Sigmoid colon (tissue), 7 donors: ENCODE data around the gene WDR87. TPM values are rescaled to one million over a fixed set of nuclear protein-coding genes. Genes with fewer than 3 reads are reported as not detected.

Experiments
- DNase-seq: peaks from one replicate; pipeline ENCODE4 v3.0.0-alpha.2; 2019
- H3K27ac ChIP-seq, 4 donors: fragments of 200-600 bp; sonication (generic); one replicate each; pipeline ENCODE4 v1.5.1; 2016 to 2019; ENCODE audit warnings: mild to moderate bottlenecking in 1 of 4
- H3K27me3 ChIP-seq, 3 donors: fragments of 200-600 bp; sonication (generic); one replicate each; pipeline ENCODE4 v1.5.1; 2019; ENCODE audit warnings: mild to moderate bottlenecking in 1 of 3
- H3K36me3 ChIP-seq, 4 donors: fragments of 200-600 bp; sonication (generic); one replicate each; pipeline ENCODE4 v1.5.1; 2016 to 2019
- H3K4me1 ChIP-seq, 4 donors: fragments of 200-600 bp; sonication (generic); one replicate each; pipeline ENCODE4 v1.5.1; 2017 to 2019
- H3K4me3 ChIP-seq, 4 donors: fragments of 200-600 bp; sonication (generic); one replicate each; pipeline ENCODE4 v1.5.1; 2017 to 2019; ENCODE audit warnings: mild to moderate bottlenecking in 2 of 4, moderate library complexity in 1 of 4
- H3K9me3 ChIP-seq, 4 donors: fragments of 200-600 bp in 3 of 4; sonication (generic) in 3 of 4; one replicate each; pipeline versions ENCODE4 v1.5.1 to v1.6.1; 2013 to 2019
- EP300 ChIP-seq, 4 donors: sonication (generic); formaldehyde crosslinking; IDR thresholded peaks; one replicate each; pipeline ENCODE4 v1.6.1; 2017; ENCODE audit warnings: antibody characterized with exemption in 4 of 4
- POLR2A ChIP-seq, 2 donors: fragments of 450-650 bp; IDR thresholded peaks; one replicate each; pipeline ENCODE4 v1.6.1; 2016; ENCODE audit warnings: antibody characterized with exemption in 2 of 2, mild to moderate bottlenecking in 2 of 2, moderate library complexity in 2 of 2
- POLR2AphosphoS5 ChIP-seq, 4 donors: sonication (generic); formaldehyde crosslinking; IDR thresholded peaks; one replicate each; pipeline ENCODE4 v1.6.1; 2017; ENCODE audit warnings: antibody characterized with exemption in 4 of 4
- WGBS, 2 donors: extraction: QIAGEN DNeasy Blood & Tissue Kit; methylation state at CpG; one replicate each; pipeline ENCODE4 v1.1.7; 2013; 5-methylcytosine and 5-hydroxymethylcytosine counted together
- intact Hi-C: fragments of 100-400 bp; cut with DNase I; formaldehyde crosslinking; loops from one replicate; pipeline ENCODE4 v1.15.1; 2023
- polyA plus RNA-seq, 3 donors: library from polyadenylated mRNA; stranded (reverse); fragments of 200-250 nt; gene quantifications; one replicate each; pipeline ENCODE4 v1.2.3, GENCODE V29; 2013
- total RNA-seq, 4 donors: library from RNA; depleted of rRNA; stranded (reverse); fragments of >200 nt; gene quantifications; one replicate each; pipeline ENCODE4 v1.1.0, GENCODE V29; 2016
- TF ChIP-seq, protein P1 (sequence below), 4 experiments: fragments of 450-650 bp in 3 of 4; fragments of 200-600 bp in 1 of 4; IDR thresholded peaks; one replicate each; pipeline ENCODE4 v1.5.1; 2016 to 2019; ENCODE audit warnings: antibody characterized with exemption in 4 of 4, mild to moderate bottlenecking in 3 of 4, moderate library complexity in 2 of 4
- donor health status: healthy with polysubstance abuse.
- donor health status: Bipolar disorder and iron deficiency.
- donor health status: healthy.

WDR87 gene
- total and polyA plus RNA-seq, 7 donors, result not detected

DNA sequence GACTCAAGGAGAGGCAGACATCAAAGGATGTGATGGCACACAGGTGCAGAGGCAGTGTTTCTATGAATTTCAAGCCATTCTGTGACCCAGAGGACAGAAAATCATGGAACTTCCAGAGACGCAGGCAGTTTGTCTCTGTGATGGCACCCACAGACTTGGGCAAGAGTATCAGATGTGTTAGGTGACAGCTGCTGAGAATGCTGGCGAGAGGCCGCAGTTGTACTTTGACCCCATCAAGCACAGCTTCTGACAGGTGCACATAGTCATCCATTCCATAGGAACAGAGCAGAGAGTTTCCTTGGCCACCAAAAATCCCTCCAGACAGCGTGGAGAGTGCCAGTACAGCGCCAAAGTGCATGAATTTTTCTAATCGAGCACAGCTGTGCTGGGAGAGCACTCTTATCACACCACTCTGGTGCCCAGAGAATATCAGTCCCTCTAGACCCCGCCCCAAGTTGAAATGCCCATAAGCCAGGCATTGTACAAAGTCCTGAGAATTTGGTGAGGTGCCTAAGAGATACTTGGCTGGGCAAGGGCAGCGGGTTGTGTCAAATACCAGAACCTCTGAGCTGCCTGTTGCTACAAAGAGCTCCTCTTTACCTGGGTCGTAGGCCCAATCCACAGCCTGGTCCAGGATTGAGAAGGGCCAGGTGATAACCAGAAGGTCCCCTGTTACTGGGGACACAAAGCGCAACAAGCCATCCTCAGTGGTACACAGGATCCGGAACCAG is 12.4 kb downstream of the WDR87 start:
- H3K27ac ChIP-seq, result no peak overlapping the region
- TF ChIP-seq POLR2A (IDR thresholded peaks at IDR 0.05) (no peak), EP300 (IDR thresholded peaks at IDR 0.05) (no peak)
- TF ChIP-seq, protein P1, sequence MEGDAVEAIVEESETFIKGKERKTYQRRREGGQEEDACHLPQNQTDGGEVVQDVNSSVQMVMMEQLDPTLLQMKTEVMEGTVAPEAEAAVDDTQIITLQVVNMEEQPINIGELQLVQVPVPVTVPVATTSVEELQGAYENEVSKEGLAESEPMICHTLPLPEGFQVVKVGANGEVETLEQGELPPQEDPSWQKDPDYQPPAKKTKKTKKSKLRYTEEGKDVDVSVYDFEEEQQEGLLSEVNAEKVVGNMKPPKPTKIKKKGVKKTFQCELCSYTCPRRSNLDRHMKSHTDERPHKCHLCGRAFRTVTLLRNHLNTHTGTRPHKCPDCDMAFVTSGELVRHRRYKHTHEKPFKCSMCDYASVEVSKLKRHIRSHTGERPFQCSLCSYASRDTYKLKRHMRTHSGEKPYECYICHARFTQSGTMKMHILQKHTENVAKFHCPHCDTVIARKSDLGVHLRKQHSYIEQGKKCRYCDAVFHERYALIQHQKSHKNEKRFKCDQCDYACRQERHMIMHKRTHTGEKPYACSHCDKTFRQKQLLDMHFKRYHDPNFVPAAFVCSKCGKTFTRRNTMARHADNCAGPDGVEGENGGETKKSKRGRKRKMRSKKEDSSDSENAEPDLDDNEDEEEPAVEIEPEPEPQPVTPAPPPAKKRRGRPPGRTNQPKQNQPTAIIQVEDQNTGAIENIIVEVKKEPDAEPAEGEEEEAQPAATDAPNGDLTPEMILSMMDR (IDR thresholded peaks at IDR 0.05), result no peak
- H3K36me3 ChIP-seq, result no peaks in the 10 kb centered on the region
- no peak overlapping the region for H3K4me3 ChIP-seq
- H3K27me3 ChIP-seq, result no peaks in the 10 kb centered on the region
- intact Hi-C loops, result no loop called here
- 46 to 76% methylated on average over 11 of the region's 11 CpGs for WGBS, 2 donors
- no peaks in the 10 kb centered on the region for H3K9me3 ChIP-seq
- no peak for DNase-seq
- no peaks in the 10 kb centered on the region for H3K4me1 ChIP-seq

DNA sequence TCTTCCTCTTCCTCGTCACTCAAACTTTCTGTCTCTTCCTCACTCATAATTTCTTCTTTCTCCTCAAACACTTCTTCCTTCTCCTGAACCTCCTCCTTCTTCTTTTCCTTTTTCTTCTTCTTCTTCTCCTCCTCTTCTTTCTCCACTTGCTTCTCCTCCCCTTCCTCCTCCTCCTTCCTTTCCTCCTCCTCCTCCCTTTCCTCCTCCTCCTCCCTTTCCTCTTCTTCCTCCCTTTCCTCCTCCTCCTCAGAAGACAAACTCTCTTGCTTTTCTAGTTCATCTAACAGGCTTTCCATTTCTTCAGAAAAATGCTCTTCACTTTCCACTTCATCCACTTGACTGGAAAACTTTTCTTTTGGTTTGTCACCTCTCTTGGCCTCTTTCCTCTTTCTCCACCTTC is 19.8 kb downstream of the WDR87 start:
- no peaks in the 10 kb centered on the region for H3K36me3 ChIP-seq
- peaks cover 6 to 16% (median 7%) of the 10 kb centered on the region in 4 donors for H3K9me3 ChIP-seq
- no peak for TF ChIP-seq EP300 (IDR thresholded peaks at IDR 0.05)
- no peak for TF ChIP-seq POLR2A (IDR thresholded peaks at IDR 0.05)
- TF ChIP-seq, protein P1 (IDR thresholded peaks at IDR 0.05), result no peak
- no peak for TF ChIP-seq POLR2AphosphoS5 (IDR thresholded peaks at IDR 0.05)
- H3K4me1 ChIP-seq, result no peaks in the 10 kb centered on the region
- intact Hi-C loops, result no loop called here
- no peak for DNase-seq
- no peak overlapping the region for H3K4me3 ChIP-seq
- H3K27ac ChIP-seq, result no peak overlapping the region
- no peaks in the 10 kb centered on the region for H3K27me3 ChIP-seq
- WGBS, 2 donors, result 80 to 81% methylated on average over 1 of the region's 1 CpG

DNA sequence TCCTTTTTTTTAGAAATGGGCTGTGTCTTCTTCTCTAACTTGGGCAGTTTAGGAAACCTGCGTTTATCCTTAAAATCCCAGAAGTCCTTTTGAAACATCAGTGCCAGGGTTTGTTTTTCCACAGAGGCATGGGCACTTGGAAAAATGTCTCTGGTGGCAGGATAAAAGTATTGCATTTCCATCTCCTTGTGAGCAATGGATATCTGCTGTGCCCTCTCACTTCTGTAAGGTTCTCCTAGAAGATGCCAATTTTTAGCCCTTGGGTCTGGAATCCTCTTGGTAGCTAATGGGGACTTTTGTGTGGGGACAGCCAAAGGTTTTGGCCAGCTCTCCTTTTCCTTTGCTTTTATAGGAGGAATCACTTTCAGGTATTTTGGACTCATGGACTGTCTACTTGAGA is 21.0 kb downstream of the WDR87 start:
- TF ChIP-seq EP300 (IDR thresholded peaks at IDR 0.05) (no peak), POLR2AphosphoS5 (IDR thresholded peaks at IDR 0.05) (no peak), POLR2A (IDR thresholded peaks at IDR 0.05) (no peak)
- TF ChIP-seq, protein P1 (IDR thresholded peaks at IDR 0.05), result no peak
- Histone ChIP-seq H3K9me3 (peaks cover 6 to 21% (median 8%) of the 10 kb centered on the region in 4 donors), H3K36me3 (no peaks in the 10 kb centered on the region), H3K27me3 (no peaks in the 10 kb centered on the region), H3K4me3 (no peak overlapping the region), H3K4me1 (no peaks in the 10 kb centered on the region), H3K27ac (no peak overlapping the region)
- no peak for DNase-seq
- intact Hi-C loops, result no loop called here
- WGBS, 2 donors, result 91 to 97% methylated on average over 1 of the region's 1 CpG

DNA sequence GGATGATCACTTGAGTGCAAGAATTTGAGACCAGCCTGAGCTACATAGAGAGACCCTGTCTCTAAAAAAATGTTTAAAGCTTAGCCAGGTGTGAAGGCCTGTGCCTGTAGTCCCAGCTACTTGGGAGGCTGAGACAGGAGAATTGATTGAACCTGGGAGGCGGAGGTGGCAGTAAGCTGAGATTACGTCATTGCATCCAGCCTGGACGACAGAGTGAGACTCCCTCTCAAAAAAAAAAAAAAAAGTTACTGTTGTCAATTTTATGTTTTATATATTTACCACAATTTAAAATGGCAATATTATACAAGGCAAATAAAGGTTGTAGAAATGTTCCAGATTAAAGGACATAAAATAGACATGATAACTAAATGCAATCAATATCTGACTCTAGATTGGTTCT is 29.2 kb downstream of the WDR87 start:
- TF ChIP-seq EP300 (IDR thresholded peaks at IDR 0.05) (no peak), POLR2AphosphoS5 (IDR thresholded peaks at IDR 0.05) (no peak), POLR2A (IDR thresholded peaks at IDR 0.05) (no peak)
- TF ChIP-seq, protein P1 (IDR thresholded peaks at IDR 0.05), result no peak
- Histone ChIP-seq H3K4me3 (no peak overlapping the region), H3K27ac (no peak overlapping the region), H3K27me3 (no peaks in the 10 kb centered on the region), H3K9me3 (peaks cover 3 to 6% (median 6%) of the 10 kb centered on the region in 4 donors), H3K4me1 (no peaks in the 10 kb centered on the region), H3K36me3 (no peaks in the 10 kb centered on the region)
- no peak for DNase-seq
- intact Hi-C loops, result no loop called here
- 90 to 94% methylated on average over 3 of the region's 3 CpGs for WGBS, 2 donors

DNA sequence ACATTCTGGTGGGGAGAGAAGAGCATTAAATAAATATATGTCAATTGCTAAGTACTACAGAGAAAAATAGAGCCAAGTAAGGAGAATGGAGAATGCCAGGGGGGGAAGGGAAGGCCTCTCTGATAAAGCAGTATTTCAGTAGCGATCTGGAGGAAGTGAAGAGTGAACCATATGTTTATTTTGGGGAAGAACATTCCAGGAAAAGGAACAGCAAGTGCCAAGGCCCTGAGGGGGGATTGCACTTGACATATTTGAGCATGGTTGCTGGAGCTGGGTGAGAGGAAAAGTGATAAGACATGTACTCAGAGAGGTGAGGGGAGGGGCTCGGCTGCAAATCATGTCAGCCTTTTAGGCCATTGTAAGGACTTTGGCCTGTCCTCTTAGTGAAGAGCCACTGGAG is 30.4 kb downstream of the WDR87 start:
- H3K36me3 ChIP-seq, result no peaks in the 10 kb centered on the region
- WGBS, 2 donors, result 54 to 62% methylated on average over 2 of the region's 2 CpGs

More for the DNA sequence above, 30.4 kb downstream of the WDR87 start:
- no peak overlapping the region for H3K4me3 ChIP-seq
- intact Hi-C loops, result no loop called here
- no peaks in the 10 kb centered on the region for H3K4me1 ChIP-seq
- no peaks in the 10 kb centered on the region for H3K9me3 ChIP-seq
- no peaks in the 10 kb centered on the region for H3K27me3 ChIP-seq
- no peak for DNase-seq
- TF ChIP-seq POLR2A (IDR thresholded peaks at IDR 0.05) (no peak), POLR2AphosphoS5 (IDR thresholded peaks at IDR 0.05) (no peak), EP300 (IDR thresholded peaks at IDR 0.05) (no peak)
- TF ChIP-seq, protein P1 (IDR thresholded peaks at IDR 0.05), result no peak
- no peak overlapping the region for H3K27ac ChIP-seq
